ENCODE data around the gene RNF38.

RNF38 gene

DNA sequence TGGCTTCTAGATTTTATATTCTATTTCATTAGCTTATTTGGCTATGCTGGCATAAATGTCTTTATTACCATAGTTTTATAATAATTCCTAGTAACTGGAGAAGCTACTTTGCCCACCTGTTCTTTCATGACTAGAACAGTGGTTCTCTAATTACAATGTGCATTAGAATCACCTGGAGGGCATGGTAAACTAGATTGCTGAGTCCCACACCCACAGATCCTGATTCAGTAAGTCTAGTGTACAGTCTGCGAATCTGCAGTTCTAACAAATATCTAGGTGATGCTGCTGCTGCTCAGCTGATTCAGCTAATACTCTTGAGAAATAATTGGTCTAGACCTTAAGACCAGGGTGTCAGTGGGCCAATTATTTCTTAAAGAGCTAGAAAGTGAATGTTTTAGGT lies 35.5 kb downstream of the RNF38 start:
- TF ChIP-seq FOXP2 (optimal IDR thresholded peaks at IDR 0.05; ENCODE audit: borderline replicate concordance, extremely low read depth, extremely low read length, insufficient read depth): no peak
- no peak for TF ChIP-seq TAF1 (IDR thresholded peaks at IDR 0.05; ENCODE audit: borderline replicate concordance, insufficient read depth, low read length)
- no peak for TF ChIP-seq SIN3A (IDR thresholded peaks at IDR 0.05; ENCODE audit: borderline replicate concordance, insufficient read depth, low read length)
- TF ChIP-seq POLR2AphosphoS5 (IDR thresholded peaks at IDR 0.05; ENCODE audit: low read depth, low read length): no peak
- no peak for TF ChIP-seq REST (IDR thresholded peaks at IDR 0.05; ENCODE audit: insufficient read depth in 1 of 2, low read depth in 2 of 2, low read length in 2 of 2)

- TF ChIP-seq FOXP2 (optimal IDR thresholded peaks at IDR 0.05; ENCODE audit: borderline replicate concordance, extremely low read depth, extremely low read length, insufficient read depth) (no peak), TAF1 (IDR thresholded peaks at IDR 0.05; ENCODE audit: borderline replicate concordance, insufficient read depth, low read length) (no peak), REST (IDR thresholded peaks at IDR 0.05; ENCODE audit: insufficient read depth in 1 of 2, low read depth in 2 of 2, low read length in 2 of 2) (no peak), SIN3A (IDR thresholded peaks at IDR 0.05; ENCODE audit: borderline replicate concordance, insufficient read depth, low read length) (no peak), POLR2AphosphoS5 (IDR thresholded peaks at IDR 0.05; ENCODE audit: low read depth, low read length) (no peak)
These were observed 36.6 kb downstream of the RNF38 start for GRCh38 chr9:36363448-36363847.

DNA sequence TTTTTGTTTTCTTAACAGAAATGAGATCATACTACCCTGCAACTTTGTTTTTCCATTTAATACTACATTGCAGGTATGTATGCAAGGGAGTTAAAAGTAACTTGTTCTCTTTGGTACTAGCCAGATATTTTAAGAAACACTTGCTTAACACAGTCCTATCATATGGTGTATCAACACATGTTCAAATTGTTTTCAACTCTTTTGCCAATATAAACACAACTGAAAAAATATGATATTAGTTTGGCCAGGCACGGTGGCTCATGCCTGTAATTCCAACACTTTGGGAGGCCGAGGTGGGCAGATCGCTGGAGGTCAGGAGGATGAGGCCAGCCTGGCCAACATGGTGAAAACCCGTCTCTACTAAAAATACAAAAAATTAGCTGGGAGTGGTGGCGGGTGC lies 41.6 kb downstream of the RNF38 start:
- TF ChIP-seq REST (IDR thresholded peaks at IDR 0.05; ENCODE audit: insufficient read depth in 1 of 2, low read depth in 2 of 2, low read length in 2 of 2) (no peak), POLR2AphosphoS5 (IDR thresholded peaks at IDR 0.05; ENCODE audit: low read depth, low read length) (no peak), SIN3A (IDR thresholded peaks at IDR 0.05; ENCODE audit: borderline replicate concordance, insufficient read depth, low read length) (no peak), TAF1 (IDR thresholded peaks at IDR 0.05; ENCODE audit: borderline replicate concordance, insufficient read depth, low read length) (no peak), FOXP2 (optimal IDR thresholded peaks at IDR 0.05; ENCODE audit: borderline replicate concordance, extremely low read depth, extremely low read length, insufficient read depth) (no peak)

- no peak for TF ChIP-seq REST (IDR thresholded peaks at IDR 0.05; ENCODE audit: insufficient read depth in 1 of 2, low read depth in 2 of 2, low read length in 2 of 2)
- no peak for TF ChIP-seq POLR2AphosphoS5 (IDR thresholded peaks at IDR 0.05; ENCODE audit: low read depth, low read length)
- no peak for TF ChIP-seq TAF1 (IDR thresholded peaks at IDR 0.05; ENCODE audit: borderline replicate concordance, insufficient read depth, low read length)
- TF ChIP-seq SIN3A (IDR thresholded peaks at IDR 0.05; ENCODE audit: borderline replicate concordance, insufficient read depth, low read length): no peak
- no peak for TF ChIP-seq FOXP2 (optimal IDR thresholded peaks at IDR 0.05; ENCODE audit: borderline replicate concordance, extremely low read depth, extremely low read length, insufficient read depth)
These were observed 42.4 kb downstream of the RNF38 start for GRCh38 chr9:36357639-36358038.

- TF ChIP-seq FOXP2 (optimal IDR thresholded peaks at IDR 0.05; ENCODE audit: borderline replicate concordance, extremely low read depth, extremely low read length, insufficient read depth) (no peak), POLR2AphosphoS5 (IDR thresholded peaks at IDR 0.05; ENCODE audit: low read depth, low read length) (no peak), SIN3A (IDR thresholded peaks at IDR 0.05; ENCODE audit: borderline replicate concordance, insufficient read depth, low read length) (no peak), REST (IDR thresholded peaks at IDR 0.05; ENCODE audit: insufficient read depth in 1 of 2, low read depth in 2 of 2, low read length in 2 of 2) (no peak), TAF1 (IDR thresholded peaks at IDR 0.05; ENCODE audit: borderline replicate concordance, insufficient read depth, low read length) (no peak)
These were observed 53.5 kb downstream of the RNF38 start for GRCh38 chr9:36346569-36346968.

Data from PFSK-1 (cell line).